Epithelial cell of esophagus (primary cell): ENCODE results near the gene CHCHD4.

ENCODE experiments used
- DNase-seq: peaks from one replicate; pipeline ENCODE4 v3.0.0; 2010; ENCODE audit warnings: low read depth
- H3K4me3 ChIP-seq: 2 replicates; pipeline ENCODE4 v1.5.1; 2011; ENCODE audit warnings: mild to moderate bottlenecking, low read length, control low read depth
- CTCF ChIP-seq: IDR thresholded peaks from 2 replicates; pipeline ENCODE4 v1.5.1; 2011; ENCODE audit warnings: low read depth, mild to moderate bottlenecking, low read length, control low read depth, inconsistent platforms; ENCODE audit not compliant: insufficient read depth; ENCODE audit errors: missing control alignments

Gene CHCHD4

GRCh38 chr3:14141144-14141543, 16.5 kb upstream of the CHCHD4 start:
- H3K4me3 ChIP-seq, result no peak overlapping the region
- no peak for DNase-seq
- TF ChIP-seq CTCF, result no peak

GRCh38 chr3:14140668-14141067, 16.0 kb upstream of the CHCHD4 start:
- no peak overlapping the region for H3K4me3 ChIP-seq
- no peak for TF ChIP-seq CTCF
- no peak for DNase-seq

GRCh38 chr3:14139771-14140170, 15.1 kb upstream of the CHCHD4 start:
- DNase-seq, result no peak

GRCh38 chr3:14138878-14139655, 14.4 kb upstream of the CHCHD4 start:
- DNase-seq, result no peak
- H3K4me3 ChIP-seq, result no peak overlapping the region
- TF ChIP-seq CTCF, result no peak

More at GRCh38 chr3:14139771-14140170, 15.1 kb upstream of the CHCHD4 start:
- TF ChIP-seq CTCF, result no peak
- H3K4me3 ChIP-seq, result no peak overlapping the region

- no peak overlapping the region for H3K4me3 ChIP-seq
- no peak for TF ChIP-seq CTCF
- no peak for DNase-seq
These were observed 13.6 kb upstream of the CHCHD4 start for GRCh38 chr3:14138109-14138877.

- DNase-seq, result peak; percentile 71
- TF ChIP-seq CTCF, result no peak
- H3K4me3 ChIP-seq, result no peak overlapping the region
These were observed 12.8 kb upstream of the CHCHD4 start for GRCh38 chr3:14137445-14137844.

- peak; percentile 46 for DNase-seq
- no peak overlapping the region for H3K4me3 ChIP-seq
- no peak for TF ChIP-seq CTCF
These were observed 12.3 kb upstream of the CHCHD4 start for GRCh38 chr3:14137004-14137403.
